ENCODE data around the gene KCTD2. TPM values are rescaled to one million over a fixed set of nuclear protein-coding genes. Genes with fewer than 3 reads are reported as not detected.
A peak's percentile ranks its signal among the peaks of the same experiment; 100 is the strongest.

Gene KCTD2
- polyA plus RNA-seq, 2 of the 4 experiments (the other 2 are of a cell fraction), result 18.8 to 31.3 TPM

DNA sequence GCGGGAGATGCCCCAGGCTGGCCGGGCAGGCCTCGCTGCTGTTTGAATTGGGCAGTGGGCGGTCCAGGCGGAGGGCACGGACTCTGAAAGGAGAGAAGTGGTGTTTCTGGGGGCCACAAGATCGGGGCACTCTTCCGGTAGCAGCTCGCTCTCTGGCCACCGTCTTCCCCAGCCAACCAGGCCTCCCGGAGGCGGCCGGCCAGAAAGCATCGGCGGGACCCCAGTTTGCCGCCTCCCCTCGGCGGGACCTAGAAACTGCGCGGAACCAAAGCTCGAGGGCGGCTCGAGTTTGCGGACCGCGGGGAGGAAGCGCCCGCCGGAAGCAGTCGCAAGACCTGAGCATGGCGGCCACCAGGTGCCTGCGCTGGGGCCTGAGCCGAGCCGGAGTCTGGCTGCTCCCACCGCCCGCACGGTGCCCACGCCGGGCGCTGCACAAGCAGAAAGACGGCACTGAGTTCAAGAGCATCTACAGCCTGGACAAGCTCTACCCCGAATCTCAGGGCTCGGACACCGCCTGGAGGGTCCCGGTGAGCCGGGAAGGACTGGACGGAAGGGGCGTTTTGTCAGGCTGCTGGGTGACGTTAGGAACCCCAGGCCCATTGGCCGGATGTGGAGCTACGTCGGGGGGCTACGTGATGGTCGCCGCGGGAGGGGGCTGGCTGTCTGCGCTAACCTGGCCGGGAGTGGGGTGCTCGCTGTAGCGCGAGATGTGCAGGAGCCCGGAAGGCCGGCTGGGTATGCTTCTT lies 34.5 kb upstream of the KCTD2 start, which contains the start of gene MRPL58 (continued):
- TF ChIP-seq, protein P1, sequence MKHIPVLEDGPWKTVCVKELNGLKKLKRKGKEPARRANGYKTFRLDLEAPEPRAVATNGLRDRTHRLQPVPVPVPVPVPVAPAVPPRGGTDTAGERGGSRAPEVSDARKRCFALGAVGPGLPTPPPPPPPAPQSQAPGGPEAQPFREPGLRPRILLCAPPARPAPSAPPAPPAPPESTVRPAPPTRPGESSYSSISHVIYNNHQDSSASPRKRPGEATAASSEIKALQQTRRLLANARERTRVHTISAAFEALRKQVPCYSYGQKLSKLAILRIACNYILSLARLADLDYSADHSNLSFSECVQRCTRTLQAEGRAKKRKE (CRISPR knock-in tag; IDR thresholded peaks at IDR 0.05; ENCODE audit: low read depth), result 0 out of 2 replicates have a peak, but pooled peaks have one; percentile 51
- no peak for TF ChIP-seq HOXA7 (CRISPR knock-in tag; IDR thresholded peaks at IDR 0.05)
- peak; percentile 61 for TF ChIP-seq MYC (IDR thresholded peaks at IDR 0.05; ENCODE audit: borderline replicate concordance, low read length)
- TF ChIP-seq NR3C1 (IDR thresholded peaks at IDR 0.05), result no peak
- no peak for TF ChIP-seq EHF (CRISPR knock-in tag; IDR thresholded peaks at IDR 0.05)
- TF ChIP-seq, protein P2, sequence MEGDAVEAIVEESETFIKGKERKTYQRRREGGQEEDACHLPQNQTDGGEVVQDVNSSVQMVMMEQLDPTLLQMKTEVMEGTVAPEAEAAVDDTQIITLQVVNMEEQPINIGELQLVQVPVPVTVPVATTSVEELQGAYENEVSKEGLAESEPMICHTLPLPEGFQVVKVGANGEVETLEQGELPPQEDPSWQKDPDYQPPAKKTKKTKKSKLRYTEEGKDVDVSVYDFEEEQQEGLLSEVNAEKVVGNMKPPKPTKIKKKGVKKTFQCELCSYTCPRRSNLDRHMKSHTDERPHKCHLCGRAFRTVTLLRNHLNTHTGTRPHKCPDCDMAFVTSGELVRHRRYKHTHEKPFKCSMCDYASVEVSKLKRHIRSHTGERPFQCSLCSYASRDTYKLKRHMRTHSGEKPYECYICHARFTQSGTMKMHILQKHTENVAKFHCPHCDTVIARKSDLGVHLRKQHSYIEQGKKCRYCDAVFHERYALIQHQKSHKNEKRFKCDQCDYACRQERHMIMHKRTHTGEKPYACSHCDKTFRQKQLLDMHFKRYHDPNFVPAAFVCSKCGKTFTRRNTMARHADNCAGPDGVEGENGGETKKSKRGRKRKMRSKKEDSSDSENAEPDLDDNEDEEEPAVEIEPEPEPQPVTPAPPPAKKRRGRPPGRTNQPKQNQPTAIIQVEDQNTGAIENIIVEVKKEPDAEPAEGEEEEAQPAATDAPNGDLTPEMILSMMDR (IDR thresholded peaks at IDR 0.05), result peak; percentile 36; the same call in 2 of the 3 replicates
- peak; percentile 65; the same call in 1 of the 2 replicates for TF ChIP-seq HOXB13 (CRISPR knock-in tag; IDR thresholded peaks at IDR 0.05; ENCODE audit: low read depth)
- TF ChIP-seq, protein P3, sequence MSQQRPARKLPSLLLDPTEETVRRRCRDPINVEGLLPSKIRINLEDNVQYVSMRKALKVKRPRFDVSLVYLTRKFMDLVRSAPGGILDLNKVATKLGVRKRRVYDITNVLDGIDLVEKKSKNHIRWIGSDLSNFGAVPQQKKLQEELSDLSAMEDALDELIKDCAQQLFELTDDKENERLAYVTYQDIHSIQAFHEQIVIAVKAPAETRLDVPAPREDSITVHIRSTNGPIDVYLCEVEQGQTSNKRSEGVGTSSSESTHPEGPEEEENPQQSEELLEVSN (IDR thresholded peaks at IDR 0.05; ENCODE audit: borderline replicate concordance, low read depth), result peak; percentile 63
- 0 out of 2 replicates have a peak, but pooled peaks have one; percentile 55 for TF ChIP-seq HOXB5 (CRISPR knock-in tag; IDR thresholded peaks at IDR 0.05)
- no peak for TF ChIP-seq ZNF302 (CRISPR knock-in tag; IDR thresholded peaks at IDR 0.05)
- TF ChIP-seq, protein P4, sequence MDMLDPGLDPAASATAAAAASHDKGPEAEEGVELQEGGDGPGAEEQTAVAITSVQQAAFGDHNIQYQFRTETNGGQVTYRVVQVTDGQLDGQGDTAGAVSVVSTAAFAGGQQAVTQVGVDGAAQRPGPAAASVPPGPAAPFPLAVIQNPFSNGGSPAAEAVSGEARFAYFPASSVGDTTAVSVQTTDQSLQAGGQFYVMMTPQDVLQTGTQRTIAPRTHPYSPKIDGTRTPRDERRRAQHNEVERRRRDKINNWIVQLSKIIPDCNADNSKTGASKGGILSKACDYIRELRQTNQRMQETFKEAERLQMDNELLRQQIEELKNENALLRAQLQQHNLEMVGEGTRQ (IDR thresholded peaks at IDR 0.05), result no peak
- no peak for TF ChIP-seq RARB (CRISPR knock-in tag; IDR thresholded peaks at IDR 0.05)
- no peak for TF ChIP-seq HEYL (CRISPR knock-in tag; IDR thresholded peaks at IDR 0.05)
- TF ChIP-seq, protein P5, sequence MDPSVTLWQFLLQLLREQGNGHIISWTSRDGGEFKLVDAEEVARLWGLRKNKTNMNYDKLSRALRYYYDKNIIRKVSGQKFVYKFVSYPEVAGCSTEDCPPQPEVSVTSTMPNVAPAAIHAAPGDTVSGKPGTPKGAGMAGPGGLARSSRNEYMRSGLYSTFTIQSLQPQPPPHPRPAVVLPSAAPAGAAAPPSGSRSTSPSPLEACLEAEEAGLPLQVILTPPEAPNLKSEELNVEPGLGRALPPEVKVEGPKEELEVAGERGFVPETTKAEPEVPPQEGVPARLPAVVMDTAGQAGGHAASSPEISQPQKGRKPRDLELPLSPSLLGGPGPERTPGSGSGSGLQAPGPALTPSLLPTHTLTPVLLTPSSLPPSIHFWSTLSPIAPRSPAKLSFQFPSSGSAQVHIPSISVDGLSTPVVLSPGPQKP (IDR thresholded peaks at IDR 0.05; ENCODE audit: low read depth, low read length), result no peak
- TF ChIP-seq, protein P6, sequence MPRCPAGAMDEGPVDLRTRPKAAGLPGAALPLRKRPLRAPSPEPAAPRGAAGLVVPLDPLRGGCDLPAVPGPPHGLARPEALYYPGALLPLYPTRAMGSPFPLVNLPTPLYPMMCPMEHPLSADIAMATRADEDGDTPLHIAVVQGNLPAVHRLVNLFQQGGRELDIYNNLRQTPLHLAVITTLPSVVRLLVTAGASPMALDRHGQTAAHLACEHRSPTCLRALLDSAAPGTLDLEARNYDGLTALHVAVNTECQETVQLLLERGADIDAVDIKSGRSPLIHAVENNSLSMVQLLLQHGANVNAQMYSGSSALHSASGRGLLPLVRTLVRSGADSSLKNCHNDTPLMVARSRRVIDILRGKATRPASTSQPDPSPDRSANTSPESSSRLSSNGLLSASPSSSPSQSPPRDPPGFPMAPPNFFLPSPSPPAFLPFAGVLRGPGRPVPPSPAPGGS (IDR thresholded peaks at IDR 0.05), result peak; percentile 81
- TF ChIP-seq POLR2A (IDR thresholded peaks at IDR 0.05; ENCODE audit: low read length), result peak; percentile 79
- no peak for TF ChIP-seq NFE2L2 (conservative IDR thresholded peaks at IDR 0.05; ENCODE audit: low read length)
- TF ChIP-seq RFX5 (IDR thresholded peaks at IDR 0.05), result 0 out of 2 replicates have a peak, but pooled peaks have one; percentile 16
- peak; percentile 90 to 98 for TF ChIP-seq JUN (IDR thresholded peaks at IDR 0.05)
- no peak for TF ChIP-seq MAFK (IDR thresholded peaks at IDR 0.05; ENCODE audit: partially characterized antibody)
